ENCODE measurements around the gene RBFOX1. TPM values are rescaled to one million over a fixed set of nuclear protein-coding genes. Genes with fewer than 3 reads are reported as not detected.

The RBFOX1 gene
- total RNA-seq, 1 donor from 2014 or later: not detected

- TF ChIP-seq CTCF (IDR thresholded peaks at IDR 0.05): no peak
- Mint-ChIP-seq H3K36me3 (ENCODE audit: low read depth) (no peaks in the 10 kb centered on the region), H3K27ac (ENCODE audit: unreplicated experiment) (no peak overlapping the region), H3K9me3 (ENCODE audit: low read depth) (peaks cover 10% of the 10 kb centered on the region), H3K4me3 (ENCODE audit: unreplicated experiment) (no peak overlapping the region), H3K4me1 (ENCODE audit: low read depth) (no peaks in the 10 kb centered on the region), H3K27me3 (ENCODE audit: low read depth) (no peaks in the 10 kb centered on the region)
- DNase-seq (ENCODE audit: low spot score): no peak
Observed at GRCh38 chr16:7330709-7331108, 1.9 kb upstream of the RBFOX1 start.

- no peaks in the 10 kb centered on the region for H3K36me3 Mint-ChIP-seq (ENCODE audit: low read depth)
- no peak for TF ChIP-seq CTCF (IDR thresholded peaks at IDR 0.05)
- DNase-seq (ENCODE audit: low spot score): no peak
- H3K4me1 Mint-ChIP-seq (ENCODE audit: low read depth): no peaks in the 10 kb centered on the region
- H3K27me3 Mint-ChIP-seq (ENCODE audit: low read depth): no peaks in the 10 kb centered on the region
- H3K9me3 Mint-ChIP-seq (ENCODE audit: low read depth): peaks cover 7% of the 10 kb centered on the region
- H3K27ac Mint-ChIP-seq (ENCODE audit: unreplicated experiment): no peak overlapping the region
- no peak overlapping the region for H3K4me3 Mint-ChIP-seq (ENCODE audit: unreplicated experiment)
Observed at GRCh38 chr16:7331997-7332396, 648 bp upstream of the RBFOX1 start.

DNA sequence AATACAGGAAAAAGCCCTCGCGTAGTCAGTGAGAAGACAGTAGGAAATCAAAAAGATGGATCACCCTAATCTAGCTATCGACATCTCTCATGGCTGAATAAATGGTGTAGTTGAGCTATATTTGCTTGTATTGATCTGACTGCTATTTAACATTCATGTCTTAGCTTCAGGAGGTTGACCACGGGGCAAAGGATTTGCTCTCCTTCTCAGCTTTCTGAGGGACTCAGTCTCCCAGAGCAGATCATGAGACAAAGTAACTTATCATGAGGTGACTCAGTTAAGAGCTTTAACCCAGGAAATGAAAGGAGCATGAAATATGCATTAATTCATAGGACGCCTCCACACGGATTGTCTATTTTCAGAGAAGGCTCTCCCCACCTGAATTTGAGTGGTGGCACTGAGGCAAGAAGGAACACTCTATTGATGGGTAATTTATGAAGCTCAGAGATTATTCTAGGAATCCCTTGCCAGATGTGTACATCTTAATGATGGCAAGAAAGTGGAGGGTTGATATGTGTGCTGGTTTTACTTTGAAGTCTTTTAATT lies 608 bp downstream of the RBFOX1 start:
- no peak for DNase-seq (ENCODE audit: low spot score)
- Mint-ChIP-seq H3K27me3 (ENCODE audit: low read depth) (no peaks in the 10 kb centered on the region), H3K4me1 (ENCODE audit: low read depth) (no peaks in the 10 kb centered on the region)

DNA sequence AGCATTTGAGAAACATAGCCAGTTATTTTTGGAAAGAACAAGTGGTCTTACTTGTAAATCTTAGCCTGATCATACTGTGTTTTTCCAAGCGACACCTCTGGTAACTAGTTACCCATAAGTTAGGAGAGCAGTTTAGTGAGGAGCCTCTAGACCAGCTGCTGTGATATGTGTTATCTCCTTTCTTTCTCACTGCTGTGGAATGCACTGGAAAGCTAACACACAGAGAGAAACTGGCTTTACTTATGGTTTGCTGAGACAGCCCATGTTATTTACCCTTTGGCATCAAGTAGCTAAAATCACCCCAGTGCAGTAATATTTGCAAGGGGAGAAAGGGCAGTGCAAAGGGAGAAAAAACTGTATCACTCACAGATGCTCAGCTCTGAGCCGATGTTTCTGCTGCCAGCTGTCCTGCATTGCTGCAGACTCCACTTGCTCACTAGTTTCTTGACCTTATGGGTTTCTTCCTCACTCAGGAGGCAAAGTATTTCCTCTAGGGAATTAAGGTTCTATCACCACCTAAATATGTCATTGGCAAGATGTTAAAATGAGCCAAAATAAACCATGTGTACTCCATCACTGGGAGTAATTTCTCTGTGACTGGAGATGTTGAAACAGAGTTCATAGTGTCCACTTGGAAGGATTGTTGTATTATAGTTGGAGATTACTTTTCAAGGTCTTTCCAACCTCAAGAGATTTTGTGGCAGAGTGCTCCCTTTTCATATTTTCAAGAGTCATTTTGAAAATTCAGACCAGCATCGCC lies 2.3 kb downstream of the RBFOX1 start:
- TF ChIP-seq CTCF (IDR thresholded peaks at IDR 0.05): no peak
- Mint-ChIP-seq H3K36me3 (ENCODE audit: low read depth) (no peaks in the 10 kb centered on the region), H3K27ac (ENCODE audit: unreplicated experiment) (no peak overlapping the region), H3K4me1 (ENCODE audit: low read depth) (no peaks in the 10 kb centered on the region), H3K9me3 (ENCODE audit: low read depth) (peaks cover 6% of the 10 kb centered on the region), H3K27me3 (ENCODE audit: low read depth) (no peaks in the 10 kb centered on the region), H3K4me3 (ENCODE audit: unreplicated experiment) (no peak overlapping the region)
- no peak for DNase-seq (ENCODE audit: low spot score)

More for the DNA sequence above, 608 bp downstream of the RBFOX1 start:
- no peak for TF ChIP-seq CTCF (IDR thresholded peaks at IDR 0.05)
- H3K27ac Mint-ChIP-seq (ENCODE audit: unreplicated experiment): no peak overlapping the region
- H3K4me3 Mint-ChIP-seq (ENCODE audit: unreplicated experiment): no peak overlapping the region
- peaks cover 5% of the 10 kb centered on the region for H3K9me3 Mint-ChIP-seq (ENCODE audit: low read depth)
- no peaks in the 10 kb centered on the region for H3K36me3 Mint-ChIP-seq (ENCODE audit: low read depth)

DNA sequence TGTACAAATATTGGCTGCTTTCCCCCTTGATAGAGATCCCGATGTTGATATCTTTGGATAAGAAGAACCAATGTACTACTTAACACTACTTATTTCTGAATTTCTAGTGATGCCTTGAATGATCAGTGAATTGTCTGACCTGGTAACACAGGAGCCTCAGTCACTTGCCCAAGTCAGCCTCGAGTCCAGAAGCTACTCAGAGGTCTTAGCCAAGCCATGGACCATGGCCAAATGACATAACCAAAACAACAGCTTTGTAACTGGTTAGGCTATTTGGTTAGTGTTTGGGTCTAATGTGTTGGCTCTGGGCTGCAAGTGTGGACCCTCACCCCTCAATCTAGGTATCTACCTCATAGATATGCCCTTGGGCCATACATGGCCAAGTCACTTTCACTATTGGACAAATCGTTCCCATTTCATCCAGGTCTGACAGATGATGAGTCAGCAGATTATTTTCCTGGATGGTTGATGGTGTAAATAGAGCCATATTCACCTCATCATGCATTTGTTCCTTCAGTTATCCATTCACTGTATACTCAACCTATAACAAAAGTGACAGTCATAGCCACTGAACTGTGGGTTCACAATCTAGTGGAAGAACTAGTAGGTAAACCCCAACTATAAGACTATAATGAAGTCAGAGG lies 3.5 kb downstream of the RBFOX1 start:
- Mint-ChIP-seq H3K27me3 (ENCODE audit: low read depth) (no peaks in the 10 kb centered on the region), H3K9me3 (ENCODE audit: low read depth) (peaks cover 6% of the 10 kb centered on the region), H3K36me3 (ENCODE audit: low read depth) (no peaks in the 10 kb centered on the region), H3K4me1 (ENCODE audit: low read depth) (no peaks in the 10 kb centered on the region), H3K27ac (ENCODE audit: unreplicated experiment) (no peak overlapping the region), H3K4me3 (ENCODE audit: unreplicated experiment) (no peak overlapping the region)
- DNase-seq (ENCODE audit: low spot score): no peak
- TF ChIP-seq CTCF (IDR thresholded peaks at IDR 0.05): no peak

Data from chondrocyte (in vitro differentiated cells).